ENCODE results near the gene KNCN. TPM values are rescaled to one million over a fixed set of nuclear protein-coding genes. Genes with fewer than 3 reads are reported as not detected.

KNCN gene
- polyA plus RNA-seq, 3 donors: not detected

GRCh38 chr1:46595127-46595526, 43.7 kb upstream of the KNCN start:
- H3K4me3 Mint-ChIP-seq: peak overlapping the region; percentile 9 to 66
- no peaks in the 10 kb centered on the region for H3K27me3 ChIP-seq (ENCODE audit: control insufficient read depth in 2 of 2, insufficient read depth in 2 of 2, low read length in 2 of 2)
- H3K4me2 ChIP-seq (replicated peaks; ENCODE audit: extremely low read depth, low read length, poor library complexity, severe bottlenecking): peak overlapping the region; percentile 56
- H3K4me3 ChIP-seq (replicated peaks in 1 of 3; ENCODE audit: low read depth in 2 of 3, low read length in 3 of 3): peak overlapping the region in 1 of 3 experiments; percentile 53
- peaks cover 29% of the 10 kb centered on the region for H4K20me1 ChIP-seq (ENCODE audit: insufficient read depth, low read length)
- peak overlapping the region; percentile 42 for H3K9ac ChIP-seq (ENCODE audit: insufficient read depth, low read length, poor library complexity, severe bottlenecking)
- H3K9me3 Mint-ChIP-seq: peaks cover 0 to under 1% (median 0%) of the 10 kb centered on the region in 7 donors
- peak overlapping the region; percentile 86 to 98 (median 95) for H3K27ac Mint-ChIP-seq
- intact Hi-C loops (cut with micrococcal nuclease): no loop called here
- peak; percentile 78 to 89 (median 83) for DNase-seq
- H3K36me3 ChIP-seq (replicated peaks in 1 of 2; ENCODE audit: control insufficient read depth in 1 of 2, insufficient read depth in 2 of 2, low read length in 2 of 2): peaks cover 27 to 41% of the 10 kb centered on the region in 2 donors
- WGBS (ENCODE audit: insufficient coverage): 0% methylated on average over 1 of the region's 3 CpGs
- H3K36me3 Mint-ChIP-seq: peaks cover 58 to 64% of the 10 kb centered on the region in 2 donors
- TF ChIP-seq, protein P1, sequence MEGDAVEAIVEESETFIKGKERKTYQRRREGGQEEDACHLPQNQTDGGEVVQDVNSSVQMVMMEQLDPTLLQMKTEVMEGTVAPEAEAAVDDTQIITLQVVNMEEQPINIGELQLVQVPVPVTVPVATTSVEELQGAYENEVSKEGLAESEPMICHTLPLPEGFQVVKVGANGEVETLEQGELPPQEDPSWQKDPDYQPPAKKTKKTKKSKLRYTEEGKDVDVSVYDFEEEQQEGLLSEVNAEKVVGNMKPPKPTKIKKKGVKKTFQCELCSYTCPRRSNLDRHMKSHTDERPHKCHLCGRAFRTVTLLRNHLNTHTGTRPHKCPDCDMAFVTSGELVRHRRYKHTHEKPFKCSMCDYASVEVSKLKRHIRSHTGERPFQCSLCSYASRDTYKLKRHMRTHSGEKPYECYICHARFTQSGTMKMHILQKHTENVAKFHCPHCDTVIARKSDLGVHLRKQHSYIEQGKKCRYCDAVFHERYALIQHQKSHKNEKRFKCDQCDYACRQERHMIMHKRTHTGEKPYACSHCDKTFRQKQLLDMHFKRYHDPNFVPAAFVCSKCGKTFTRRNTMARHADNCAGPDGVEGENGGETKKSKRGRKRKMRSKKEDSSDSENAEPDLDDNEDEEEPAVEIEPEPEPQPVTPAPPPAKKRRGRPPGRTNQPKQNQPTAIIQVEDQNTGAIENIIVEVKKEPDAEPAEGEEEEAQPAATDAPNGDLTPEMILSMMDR (IDR thresholded peaks at IDR 0.05): no peak
- no peaks in the 10 kb centered on the region for H3K27me3 Mint-ChIP-seq (ENCODE audit: low read depth in 3 of 3)
- H3K4me1 ChIP-seq (ENCODE audit: control insufficient read depth in 1 of 2, insufficient read depth in 2 of 2, low read length in 2 of 2): peaks cover 48 to 61% of the 10 kb centered on the region in 2 donors
- H3K79me2 ChIP-seq (ENCODE audit: insufficient read depth, low read length): peaks cover 59% of the 10 kb centered on the region
- H3K9me3 ChIP-seq (replicated peaks in 1 of 2; ENCODE audit: control insufficient read depth in 1 of 2, insufficient read depth in 1 of 2, low read length in 2 of 2): no peaks in the 10 kb centered on the region
- peaks cover 69% of the 10 kb centered on the region for H3K4me1 Mint-ChIP-seq
- peak overlapping the region; percentile 82 to 92 for H3K27ac ChIP-seq (ENCODE audit: low read depth in 1 of 2, low read length in 2 of 2)
- H2AFZ ChIP-seq (ENCODE audit: insufficient read depth, low read depth, low read length, poor library complexity, severe bottlenecking): no peak overlapping the region

DNA sequence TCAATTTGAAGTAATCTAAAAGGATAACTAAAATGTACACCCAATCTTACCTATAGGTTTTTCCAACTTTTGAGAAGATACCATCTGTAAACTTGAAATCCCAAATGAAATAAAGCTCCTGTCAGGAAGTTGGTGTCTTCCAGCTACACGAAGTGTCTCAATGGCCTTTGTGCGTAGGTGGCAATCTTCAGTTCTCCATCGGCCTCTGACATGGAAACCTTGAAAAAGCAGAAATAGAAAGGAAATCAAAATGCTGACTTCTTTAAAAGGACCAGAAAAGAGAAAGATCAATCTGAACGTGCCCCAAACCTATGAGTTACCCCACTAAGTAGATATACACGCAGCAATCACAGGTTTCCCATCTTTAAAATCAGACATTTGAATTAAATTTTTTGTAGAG, 42.6 kb upstream of the KNCN start:
- TF ChIP-seq, protein P1 (IDR thresholded peaks at IDR 0.05): no peak
- no CpG with 5 or more reads among the region's 5 CpGs for WGBS (ENCODE audit: insufficient coverage)
- peaks cover 0 to 3% (median 0%) of the 10 kb centered on the region in 3 donors for H3K27me3 Mint-ChIP-seq (ENCODE audit: low read depth in 3 of 3)
- peaks cover 0 to 5% (median 2%) of the 10 kb centered on the region in 7 donors for H3K9me3 Mint-ChIP-seq
- H3K27ac Mint-ChIP-seq: peak overlapping the region; percentile 86 to 98 (median 95)
- no peak overlapping the region for H2AFZ ChIP-seq (ENCODE audit: insufficient read depth, low read depth, low read length, poor library complexity, severe bottlenecking)
- H3K9ac ChIP-seq (ENCODE audit: insufficient read depth, low read length, poor library complexity, severe bottlenecking): peak overlapping the region; percentile 42
- peaks cover 63 to 69% of the 10 kb centered on the region in 2 donors for H3K36me3 Mint-ChIP-seq
- H3K4me1 ChIP-seq (ENCODE audit: control insufficient read depth in 1 of 2, insufficient read depth in 2 of 2, low read length in 2 of 2): peaks cover 43 to 50% of the 10 kb centered on the region in 2 donors
- H3K4me2 ChIP-seq (replicated peaks; ENCODE audit: extremely low read depth, low read length, poor library complexity, severe bottlenecking): peak overlapping the region; percentile 56
- peaks cover 38 to 52% of the 10 kb centered on the region in 2 donors for H3K36me3 ChIP-seq (replicated peaks in 1 of 2; ENCODE audit: control insufficient read depth in 1 of 2, insufficient read depth in 2 of 2, low read length in 2 of 2)
- H3K27ac ChIP-seq (ENCODE audit: low read depth in 1 of 2, low read length in 2 of 2): peak overlapping the region; percentile 82 to 92
- intact Hi-C loops (cut with micrococcal nuclease): loop anchor here in 1 of 2 donors (1.0 kb wide), 1 partner anchor 11 kb away; no protein-coding TSS in a partner anchor
- H3K4me3 ChIP-seq (replicated peaks in 1 of 3; ENCODE audit: low read depth in 2 of 3, low read length in 3 of 3): peak overlapping the region in 1 of 3 experiments; percentile 53
- H4K20me1 ChIP-seq (ENCODE audit: insufficient read depth, low read length): peaks cover 20% of the 10 kb centered on the region
- H3K4me1 Mint-ChIP-seq: peaks cover 63% of the 10 kb centered on the region
- no peaks in the 10 kb centered on the region for H3K9me3 ChIP-seq (replicated peaks in 1 of 2; ENCODE audit: control insufficient read depth in 1 of 2, insufficient read depth in 1 of 2, low read length in 2 of 2)
- no peaks in the 10 kb centered on the region for H3K27me3 ChIP-seq (ENCODE audit: control insufficient read depth in 2 of 2, insufficient read depth in 2 of 2, low read length in 2 of 2)
- peak overlapping the region in 1 of 2 donors; percentile 66 for H3K4me3 Mint-ChIP-seq
- DNase-seq: peak; percentile 30 to 56 (median 53)
- peaks cover 56% of the 10 kb centered on the region for H3K79me2 ChIP-seq (ENCODE audit: insufficient read depth, low read length)
